Testis (tissue), 3 donors: Measurements from ENCODE around the gene RAB3A. TPM values are rescaled to one million over a fixed set of nuclear protein-coding genes. Genes with fewer than 3 reads are reported as not detected.

Experiments used
- DNase-seq: peaks from one replicate; pipeline ENCODE4 v3.0.0-alpha.2; 2019
- H3K27ac ChIP-seq, 2 donors: fragments of 200-600 bp; sonication (generic); one replicate each; pipeline ENCODE4 v1.5.1; 2019
- H3K27me3 ChIP-seq: fragments of 200-600 bp; sonication (generic); one replicate; pipeline ENCODE4 v1.5.1; 2019
- H3K36me3 ChIP-seq: fragments of 200-600 bp; sonication (generic); one replicate; pipeline ENCODE4 v1.5.1; 2017; ENCODE audit warnings: low read depth; ENCODE audit errors: missing control alignments
- H3K4me1 ChIP-seq: fragments of 200-600 bp; sonication (generic); one replicate; pipeline ENCODE4 v1.5.1; 2019
- H3K4me3 ChIP-seq, 2 donors: fragments of 200-600 bp; sonication (generic); one replicate each; pipeline ENCODE4 v1.5.1; 2017 to 2019
- H3K9me3 ChIP-seq: fragments of 200-600 bp; sonication (generic); one replicate; pipeline ENCODE4 v1.5.1; 2017
- POLR2A ChIP-seq: fragments of 450-650 bp; IDR thresholded peaks from one replicate; pipeline ENCODE4 v1.6.1; 2017; ENCODE audit warnings: antibody characterized with exemption, mild to moderate bottlenecking, moderate library complexity
- WGBS, 2 donors: methylation state at CpG; one replicate each; pipeline ENCODE4 v1.1.5; 2018; 5-methylcytosine and 5-hydroxymethylcytosine counted together
- intact Hi-C: fragments of 100-400 bp; cut with DNase I; formaldehyde crosslinking; loops from one replicate; pipeline ENCODE4 v1.15.1; 2023; ENCODE audit warnings: low total_unique reads
- polyA plus RNA-seq: library from polyadenylated mRNA; stranded (reverse); fragments of 350-450 nt; fragmentation: Illumina TruSeq; extraction: RNeasy Lipid Tissue Mini Kit (QIAGEN cat#74804); gene quantifications from one replicate; pipeline ENCODE4 v1.2.3, GENCODE V29; 2014; ENCODE audit warnings: low read depth, low replicate concordance; ENCODE audit not compliant: insufficient read depth
- total RNA-seq, 2 donors: library from RNA; depleted of rRNA; stranded (reverse); fragments of >200 nt; gene quantifications; one replicate each; pipeline ENCODE4 v1.2.3, GENCODE V29; 2016
- TF ChIP-seq, protein P1 (sequence below), 3 experiments: fragments of 450-650 bp in 2 of 3; fragments of 200-600 bp in 1 of 3; sonication (generic) in 1 of 3; IDR thresholded peaks; one replicate each; pipeline ENCODE4 v1.5.1; 2016 to 2019; ENCODE audit warnings: antibody characterized with exemption in 3 of 3, mild to moderate bottlenecking in 2 of 3, moderate library complexity in 1 of 3

RAB3A gene
- total and polyA plus RNA-seq, 3 donors from 2014 or later, result 2.8 to 6.3 (median 4.6) TPM

DNA sequence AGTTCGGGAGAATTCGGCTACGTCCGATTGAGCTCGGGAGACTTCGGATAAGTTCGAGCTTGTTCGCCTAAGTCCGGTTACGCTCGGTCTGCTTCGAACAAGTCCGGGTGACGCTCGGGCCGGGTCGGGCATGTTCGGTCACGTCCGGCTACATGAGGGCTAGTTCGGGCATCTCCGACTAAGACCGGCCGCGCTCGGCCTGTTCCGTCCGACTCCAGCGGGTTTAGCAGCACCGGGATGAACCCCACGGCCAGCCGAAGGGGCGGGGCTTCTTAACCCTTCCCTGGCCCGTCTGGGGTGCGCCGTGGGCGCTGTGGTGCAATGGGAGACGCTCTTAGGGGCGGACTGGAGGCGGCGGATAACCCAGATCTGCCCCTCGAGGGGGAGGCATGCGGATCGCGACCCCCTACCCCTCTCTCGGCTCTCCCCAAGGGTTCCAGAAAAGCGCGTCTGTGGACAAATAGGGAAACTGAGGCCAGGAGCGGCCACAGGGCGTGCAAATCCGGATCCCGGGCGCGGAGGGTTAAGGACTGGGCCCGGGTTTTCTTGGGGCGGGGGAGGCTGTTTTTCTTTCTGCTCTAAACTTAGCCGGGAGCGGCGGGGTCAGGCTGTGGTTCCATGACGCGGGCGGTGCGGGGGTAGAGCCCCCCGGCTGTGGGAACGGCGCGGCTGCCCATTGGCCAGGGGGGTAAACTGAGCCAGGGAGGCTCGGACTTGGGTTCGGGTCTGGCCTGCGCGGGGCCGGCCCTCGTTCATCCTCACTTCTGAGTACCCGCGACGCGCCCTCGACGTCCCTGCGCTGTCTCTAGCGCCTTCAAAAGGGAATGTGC lies 20.9 kb upstream of the RAB3A start:
- Histone ChIP-seq H3K27ac (peak overlapping the region; percentile 65 to 86), H3K27me3 (no peaks in the 10 kb centered on the region), H3K36me3 (no peaks in the 10 kb centered on the region), H3K4me3 (peak overlapping the region; percentile 27 to 61), H3K4me1 (peaks cover 20% of the 10 kb centered on the region), H3K9me3 (no peaks in the 10 kb centered on the region)
- DNase-seq, result peak; percentile 98
- intact Hi-C loops, result no loop called here
- 2% methylated on average over 23 to 54 of the region's 81 CpGs for WGBS, 2 donors
- TF ChIP-seq, protein P1, sequence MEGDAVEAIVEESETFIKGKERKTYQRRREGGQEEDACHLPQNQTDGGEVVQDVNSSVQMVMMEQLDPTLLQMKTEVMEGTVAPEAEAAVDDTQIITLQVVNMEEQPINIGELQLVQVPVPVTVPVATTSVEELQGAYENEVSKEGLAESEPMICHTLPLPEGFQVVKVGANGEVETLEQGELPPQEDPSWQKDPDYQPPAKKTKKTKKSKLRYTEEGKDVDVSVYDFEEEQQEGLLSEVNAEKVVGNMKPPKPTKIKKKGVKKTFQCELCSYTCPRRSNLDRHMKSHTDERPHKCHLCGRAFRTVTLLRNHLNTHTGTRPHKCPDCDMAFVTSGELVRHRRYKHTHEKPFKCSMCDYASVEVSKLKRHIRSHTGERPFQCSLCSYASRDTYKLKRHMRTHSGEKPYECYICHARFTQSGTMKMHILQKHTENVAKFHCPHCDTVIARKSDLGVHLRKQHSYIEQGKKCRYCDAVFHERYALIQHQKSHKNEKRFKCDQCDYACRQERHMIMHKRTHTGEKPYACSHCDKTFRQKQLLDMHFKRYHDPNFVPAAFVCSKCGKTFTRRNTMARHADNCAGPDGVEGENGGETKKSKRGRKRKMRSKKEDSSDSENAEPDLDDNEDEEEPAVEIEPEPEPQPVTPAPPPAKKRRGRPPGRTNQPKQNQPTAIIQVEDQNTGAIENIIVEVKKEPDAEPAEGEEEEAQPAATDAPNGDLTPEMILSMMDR (IDR thresholded peaks at IDR 0.05), result no peak
- no peak for TF ChIP-seq POLR2A

DNA sequence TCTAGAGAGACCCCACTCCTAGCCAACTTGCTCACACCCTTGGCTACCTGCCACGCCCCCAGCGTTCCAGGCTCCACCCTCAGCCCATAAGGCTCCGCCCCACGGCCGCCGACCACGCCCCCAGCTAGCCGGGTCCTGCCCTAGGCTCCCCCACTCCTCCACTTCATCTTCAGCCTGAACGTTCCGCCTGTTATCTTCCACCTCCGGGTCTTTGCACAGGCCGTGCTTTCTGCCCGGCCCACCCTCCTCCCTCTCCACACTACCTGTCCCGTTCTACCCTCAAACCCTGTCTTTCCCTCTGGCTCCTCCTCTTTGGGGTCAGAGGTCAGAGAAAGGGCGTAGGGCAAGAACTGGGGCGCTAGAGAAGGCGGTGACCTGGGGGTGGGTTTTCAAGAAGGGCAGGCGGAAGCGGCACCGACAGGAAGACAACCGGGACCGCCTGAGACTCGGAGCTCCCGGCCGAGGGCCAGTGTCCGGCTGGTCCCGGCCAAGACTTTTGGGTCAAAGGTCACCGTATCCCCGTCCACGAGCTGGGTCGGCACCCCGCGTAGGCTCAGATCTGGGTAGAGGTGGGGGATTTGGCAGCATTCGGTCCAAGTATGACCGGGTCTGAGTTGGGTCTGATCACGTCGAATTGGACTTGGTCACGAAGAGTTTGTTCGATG lies 20.1 kb upstream of the RAB3A start:
- peak overlapping the region; percentile 65 to 86 for H3K27ac ChIP-seq
- DNase-seq, result peak; percentile 82
- TF ChIP-seq POLR2A, result no peak
- TF ChIP-seq, protein P1 (IDR thresholded peaks at IDR 0.05), result no peak
- no peaks in the 10 kb centered on the region for H3K9me3 ChIP-seq
- intact Hi-C loops, result no loop called here
- WGBS, 2 donors, result 1 to 3% methylated on average over 35 to 39 of the region's 39 CpGs
- peak overlapping the region; percentile 27 to 61 for H3K4me3 ChIP-seq
- H3K36me3 ChIP-seq, result no peaks in the 10 kb centered on the region
- H3K27me3 ChIP-seq, result no peaks in the 10 kb centered on the region
- H3K4me1 ChIP-seq, result peaks cover 20% of the 10 kb centered on the region

DNA sequence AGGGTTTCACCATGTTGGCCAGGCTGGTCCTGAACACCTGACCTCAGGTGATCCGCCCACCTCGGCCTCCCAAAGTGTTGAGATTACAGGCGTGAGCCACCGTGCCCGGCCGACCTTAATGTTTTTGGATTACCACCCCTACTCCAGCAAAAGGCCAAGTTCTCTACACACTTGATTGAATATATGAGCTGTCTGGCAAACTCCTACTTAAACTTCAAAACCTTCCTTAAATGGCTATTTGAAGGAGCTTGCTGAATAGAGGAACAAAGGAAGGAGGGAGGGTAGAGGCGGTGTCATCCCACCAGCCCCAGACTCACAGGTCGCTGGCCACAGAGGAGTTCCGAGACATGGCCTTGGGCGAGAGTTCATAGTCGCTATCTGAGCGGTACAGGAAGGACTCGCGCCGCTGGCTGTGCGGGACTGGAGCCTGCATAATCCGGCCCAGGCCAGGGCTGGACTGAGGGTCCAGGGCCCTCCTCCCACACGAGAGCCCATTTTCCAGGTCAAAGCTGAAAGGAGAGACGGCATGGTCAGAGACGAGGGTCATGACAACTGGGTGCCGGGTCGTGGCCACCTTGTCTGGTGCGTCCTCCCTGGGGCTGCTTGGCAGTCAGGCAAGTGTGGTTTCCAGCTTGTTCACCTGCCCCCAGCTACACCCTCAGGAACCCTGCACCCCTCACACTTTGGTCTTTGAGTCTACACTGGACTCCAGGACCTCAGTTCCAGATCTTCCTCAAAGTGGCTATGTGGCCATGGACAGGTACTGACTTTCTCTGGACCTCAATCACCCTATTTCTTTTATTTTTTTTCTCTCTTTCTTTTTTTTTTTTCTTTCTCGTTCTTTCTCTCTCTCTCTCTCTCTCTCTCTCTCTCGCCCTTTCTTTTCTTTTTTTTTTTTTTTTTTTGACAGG lies 18.2 kb upstream of the RAB3A start:
- H3K27ac ChIP-seq, result no peak overlapping the region
- no peaks in the 10 kb centered on the region for H3K27me3 ChIP-seq
- H3K4me3 ChIP-seq, result no peak overlapping the region
- H3K4me1 ChIP-seq, result peaks cover 20% of the 10 kb centered on the region
- intact Hi-C loops, result no loop called here
- H3K36me3 ChIP-seq, result no peaks in the 10 kb centered on the region
- WGBS, 2 donors, result 75 to 79% methylated on average over 14 to 25 of the region's 25 CpGs
- no peaks in the 10 kb centered on the region for H3K9me3 ChIP-seq
- TF ChIP-seq, protein P1 (IDR thresholded peaks at IDR 0.05), result no peak
- DNase-seq, result no peak

DNA sequence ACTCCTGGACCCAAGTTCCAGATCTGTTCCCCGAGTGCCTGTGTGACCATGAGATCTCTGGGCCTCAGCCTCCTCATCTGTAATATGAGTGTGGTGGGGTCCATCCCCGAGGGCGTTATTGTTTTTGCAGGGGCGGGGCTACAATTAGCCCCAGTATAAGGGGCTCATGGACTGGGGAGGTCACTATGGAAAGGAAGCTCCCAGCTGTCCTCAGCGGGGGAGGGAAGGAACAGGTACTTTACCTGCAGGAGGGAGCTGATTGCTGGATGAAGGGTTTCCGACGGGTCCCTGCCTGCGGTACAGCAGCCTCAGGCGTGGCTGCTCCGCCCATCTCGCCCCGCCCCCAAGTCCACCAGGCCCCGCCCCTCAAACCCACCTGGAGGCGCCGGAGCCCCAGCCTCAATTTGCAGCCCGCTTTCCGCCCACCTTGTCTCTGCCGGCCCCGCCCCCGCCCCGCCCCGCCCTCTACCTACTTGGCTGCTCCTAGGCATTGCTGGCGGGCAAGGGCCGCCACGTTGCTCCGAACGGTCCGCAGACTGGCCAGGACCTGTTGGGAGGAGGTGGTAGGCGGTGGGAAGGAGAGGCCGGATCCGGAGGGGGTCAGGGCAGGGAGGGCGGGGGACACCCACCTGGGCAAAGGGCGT lies 16.9 kb upstream of the RAB3A start:
- intact Hi-C loops, result no loop called here
- WGBS, 2 donors, result 3 to 7% methylated on average over 13 to 32 of the region's 33 CpGs

More for the DNA sequence above, 16.9 kb upstream of the RAB3A start:
- DNase-seq, result no peak
- no peaks in the 10 kb centered on the region for H3K9me3 ChIP-seq
- no peak overlapping the region for H3K27ac ChIP-seq
- H3K4me3 ChIP-seq, result no peak overlapping the region
- no peaks in the 10 kb centered on the region for H3K27me3 ChIP-seq
- TF ChIP-seq, protein P1 (IDR thresholded peaks at IDR 0.05), result no peak
- no peak for TF ChIP-seq POLR2A
- no peaks in the 10 kb centered on the region for H3K36me3 ChIP-seq
- peaks cover 13% of the 10 kb centered on the region for H3K4me1 ChIP-seq
